SIG-M5 treated with dmso at 0.1 percent for 504 hours (cell line): ENCODE measurements around the gene PCDHA11.
"Not testable (repeated sequence)": the region's sequence is repeated elsewhere in the genome, so short reads cannot be mapped to it uniquely, and the experiment has no call there.

Experiments used
- DNase-seq: peaks from one replicate; lab custom pipeline; 2025; ENCODE audit not compliant: unreplicated experiment; lab: John Stamatoyannopoulos, UW

Gene PCDHA11

DNA sequence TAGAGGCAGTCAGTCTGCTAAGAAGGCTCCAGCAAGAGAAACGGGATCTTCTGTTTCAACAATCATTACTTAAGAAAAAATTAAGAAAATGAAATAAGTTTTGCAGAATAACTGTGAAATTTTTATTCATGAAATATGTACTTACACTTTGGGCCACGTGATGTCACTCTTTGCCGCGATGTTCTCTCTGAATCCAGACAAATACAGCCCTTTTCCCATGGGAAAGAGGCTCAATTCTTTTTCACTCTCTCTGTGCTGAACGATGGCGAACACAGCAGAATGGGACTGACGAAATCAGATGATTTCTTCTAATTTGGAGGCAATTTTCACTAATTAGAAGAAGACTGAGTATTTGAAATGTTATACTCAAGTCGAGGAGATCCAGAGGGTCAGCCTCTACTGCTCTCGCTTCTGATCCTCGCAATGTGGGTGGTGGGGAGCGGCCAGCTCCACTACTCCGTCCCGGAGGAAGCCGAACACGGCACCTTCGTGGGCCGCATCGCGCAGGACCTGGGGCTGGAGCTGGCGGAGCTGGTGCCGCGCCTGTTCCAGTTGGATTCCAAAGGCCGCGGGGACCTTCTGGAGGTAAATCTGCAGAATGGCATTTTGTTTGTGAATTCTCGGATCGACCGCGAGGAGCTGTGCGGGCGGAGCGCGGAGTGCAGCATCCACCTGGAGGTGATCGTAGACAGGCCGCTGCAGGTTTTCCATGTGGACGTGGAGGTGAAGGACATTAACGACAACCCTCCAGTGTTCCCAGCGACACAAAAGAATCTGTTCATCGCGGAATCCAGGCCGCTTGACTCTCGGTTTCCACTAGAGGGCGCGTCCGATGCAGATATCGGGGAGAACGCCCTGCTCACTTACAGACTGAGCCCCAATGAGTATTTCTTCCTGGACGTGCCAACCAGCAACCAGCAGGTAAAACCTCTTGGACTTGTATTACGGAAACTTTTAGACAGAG lies 20.3 kb upstream of the PCDHA11 start, which contains the start of gene PCDHA9:
Gene PCDHA9, plus strand, starts transcription at position 244 of the 964 bp plus-strand sequence. Its CDS starts 114 bp downstream, at position 358.
- DNase-seq = not testable (repeated sequence)

DNA sequence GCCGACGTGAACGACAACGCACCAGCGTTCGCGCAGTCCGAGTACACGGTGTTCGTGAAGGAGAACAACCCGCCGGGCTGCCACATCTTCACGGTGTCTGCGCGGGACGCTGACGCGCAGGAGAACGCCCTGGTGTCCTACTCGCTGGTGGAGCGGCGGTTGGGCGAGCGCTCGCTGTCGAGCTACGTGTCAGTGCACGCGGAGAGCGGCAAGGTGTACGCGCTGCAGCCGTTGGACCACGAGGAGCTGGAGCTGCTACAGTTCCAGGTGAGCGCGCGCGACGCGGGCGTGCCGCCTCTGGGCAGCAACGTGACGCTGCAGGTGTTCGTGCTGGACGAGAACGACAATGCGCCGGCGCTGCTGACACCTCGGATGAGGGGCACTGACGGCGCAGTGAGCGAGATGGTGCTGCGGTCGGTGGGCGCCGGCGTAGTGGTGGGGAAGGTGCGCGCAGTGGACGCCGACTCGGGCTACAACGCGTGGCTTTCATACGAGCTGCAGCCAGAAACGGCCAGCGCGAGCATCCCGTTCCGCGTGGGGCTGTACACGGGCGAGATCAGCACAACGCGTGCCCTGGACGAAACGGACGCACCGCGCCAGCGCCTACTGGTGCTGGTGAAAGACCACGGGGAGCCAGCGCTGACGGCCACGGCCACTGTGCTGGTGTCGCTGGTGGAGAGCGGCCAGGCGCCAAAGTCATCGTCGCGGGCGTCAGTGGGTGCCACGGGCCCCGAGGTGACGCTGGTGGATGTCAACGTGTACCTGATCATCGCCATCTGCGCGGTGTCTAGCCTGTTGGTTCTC lies 18.7 kb upstream of the PCDHA11 start:
- DNase-seq = not testable (repeated sequence)

DNA sequence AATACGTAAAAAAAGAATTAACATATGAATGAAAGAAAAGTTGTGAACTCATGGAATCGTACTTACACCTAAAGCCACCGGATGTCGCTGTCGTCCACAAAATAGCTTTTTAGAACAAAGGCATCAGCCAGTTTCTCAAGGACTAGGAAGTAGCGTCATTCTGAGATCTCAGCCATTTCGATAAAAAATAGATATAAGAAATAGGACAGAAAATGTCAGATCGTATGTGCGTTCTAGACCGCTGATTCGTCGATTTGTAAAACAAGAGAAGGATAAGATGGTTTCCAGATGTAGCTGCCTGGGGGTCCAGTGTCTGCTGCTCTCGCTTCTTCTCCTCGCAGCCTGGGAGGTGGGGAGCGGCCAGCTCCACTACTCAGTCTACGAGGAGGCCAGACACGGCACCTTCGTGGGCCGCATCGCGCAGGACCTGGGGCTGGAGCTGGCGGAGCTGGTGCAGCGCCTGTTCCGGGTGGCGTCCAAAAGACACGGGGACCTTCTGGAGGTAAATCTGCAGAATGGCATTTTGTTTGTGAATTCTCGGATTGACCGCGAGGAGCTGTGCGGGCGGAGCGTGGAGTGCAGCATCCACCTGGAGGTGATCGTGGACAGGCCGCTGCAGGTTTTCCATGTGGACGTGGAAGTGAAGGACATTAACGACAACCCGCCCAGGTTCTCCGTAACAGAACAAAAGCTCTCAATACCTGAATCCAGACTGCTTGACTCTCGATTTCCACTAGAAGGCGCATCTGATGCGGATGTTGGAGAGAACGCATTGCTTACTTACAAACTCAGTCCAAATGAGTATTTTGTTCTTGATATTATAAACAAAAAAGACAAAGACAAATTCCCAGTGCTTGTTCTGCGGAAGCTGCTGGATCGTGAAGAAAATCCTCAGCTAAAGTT lies 12.7 kb upstream of the PCDHA11 start, which contains the start of gene PCDHA10:
Gene PCDHA10, plus strand, starts transcription at position 126 of the 903 bp plus-strand sequence. Its CDS starts 152 bp downstream, at position 278.
- DNase-seq = no peak

DNA sequence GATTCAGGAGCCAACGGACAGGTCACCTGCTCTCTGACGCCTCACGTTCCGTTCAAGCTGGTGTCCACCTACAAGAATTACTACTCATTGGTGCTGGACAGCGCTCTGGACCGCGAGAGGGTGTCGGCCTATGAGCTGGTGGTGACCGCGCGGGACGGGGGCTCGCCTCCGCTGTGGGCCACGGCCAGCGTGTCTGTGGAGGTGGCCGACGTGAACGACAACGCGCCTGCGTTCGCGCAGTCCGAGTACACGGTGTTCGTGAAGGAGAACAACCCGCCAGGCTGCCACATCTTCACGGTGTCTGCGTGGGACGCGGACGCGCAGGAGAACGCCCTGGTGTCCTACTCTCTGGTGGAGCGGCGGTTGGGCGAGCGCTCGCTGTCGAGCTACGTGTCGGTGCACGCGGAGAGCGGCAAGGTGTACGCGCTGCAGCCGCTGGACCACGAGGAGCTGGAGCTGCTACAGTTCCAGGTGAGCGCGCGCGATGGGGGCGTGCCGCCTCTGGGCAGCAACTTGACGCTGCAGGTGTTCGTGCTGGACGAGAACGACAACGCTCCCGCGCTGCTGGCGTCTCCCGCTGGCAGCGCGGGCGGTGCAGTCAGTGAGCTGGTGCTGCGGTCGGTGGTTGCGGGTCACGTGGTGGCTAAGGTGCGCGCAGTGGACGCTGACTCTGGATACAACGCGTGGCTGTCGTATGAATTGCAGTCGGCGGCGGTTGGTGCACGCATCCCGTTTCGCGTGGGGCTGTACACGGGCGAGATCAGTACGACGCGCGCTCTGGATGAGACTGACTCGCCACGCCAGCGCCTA lies 11.4 kb upstream of the PCDHA11 start:
- DNase-seq = no peak

DNA sequence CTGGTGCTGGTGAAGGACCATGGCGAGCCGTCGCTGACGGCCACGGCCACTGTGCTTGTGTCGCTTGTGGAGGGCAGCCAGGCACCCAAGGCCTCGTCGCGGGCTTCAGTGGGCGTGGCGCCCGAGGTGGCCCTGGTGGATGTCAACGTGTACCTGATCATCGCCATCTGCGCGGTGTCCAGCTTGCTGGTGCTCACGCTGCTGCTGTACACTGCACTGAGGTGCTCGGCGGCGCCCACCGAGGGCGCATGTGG lies 10.8 kb upstream of the PCDHA11 start:
- no peak for DNase-seq

DNA sequence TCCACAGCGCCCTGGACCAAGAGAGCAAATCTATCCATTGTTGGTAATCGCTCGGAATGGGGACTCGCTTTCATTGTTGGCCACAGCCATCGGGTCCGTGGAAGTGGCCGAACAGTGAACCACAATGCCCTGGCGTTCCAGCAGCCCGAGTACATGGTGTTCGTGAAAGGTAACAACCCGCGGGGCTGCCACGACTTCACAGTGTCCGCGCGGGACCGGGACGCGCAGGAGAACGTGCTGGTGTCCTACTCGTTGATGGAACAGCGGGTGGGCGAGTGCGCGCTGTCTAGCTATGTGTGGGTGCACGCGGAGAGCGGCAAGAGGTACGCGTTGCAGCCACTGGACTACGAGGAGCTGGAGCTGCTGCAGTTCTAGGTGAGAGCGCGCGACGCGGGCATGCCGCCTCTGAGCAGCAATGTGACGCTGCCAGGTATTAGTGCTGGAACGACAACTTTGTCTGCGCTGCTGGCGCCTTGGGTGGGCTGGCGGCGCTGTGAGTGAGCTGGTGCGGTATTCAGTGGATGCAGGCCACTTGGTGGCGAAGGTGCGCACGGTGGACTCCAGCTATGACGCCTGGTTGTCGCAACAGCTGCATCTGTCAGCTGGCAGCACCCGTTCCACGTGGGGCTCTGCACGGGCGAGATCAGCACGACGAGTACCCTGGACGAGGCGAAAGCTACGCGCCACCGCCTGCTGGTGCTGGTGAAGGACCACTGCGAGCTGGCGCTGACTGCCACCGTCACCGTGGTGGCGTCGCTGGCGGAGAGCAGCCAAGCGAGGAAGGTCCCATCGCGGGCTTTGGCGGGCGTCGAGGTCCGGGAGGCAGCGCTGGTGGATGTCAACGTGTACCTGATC lies 6.1 kb upstream of the PCDHA11 start:
- no peak for DNase-seq

DNA sequence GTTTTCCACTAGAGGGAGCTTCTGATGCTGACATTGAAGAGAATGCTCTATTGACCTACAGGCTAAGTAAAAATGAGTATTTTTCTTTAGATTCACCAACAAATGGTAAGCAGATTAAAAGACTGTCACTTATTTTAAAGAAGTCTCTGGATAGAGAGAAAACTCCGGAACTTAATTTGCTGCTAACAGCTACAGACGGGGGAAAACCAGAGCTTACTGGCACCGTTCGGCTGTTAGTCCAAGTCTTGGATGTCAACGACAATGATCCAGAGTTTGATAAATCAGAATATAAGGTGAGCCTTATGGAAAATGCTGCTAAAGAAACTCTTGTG lies 764 bp downstream of the PCDHA11 start:
- no peak for DNase-seq

DNA sequence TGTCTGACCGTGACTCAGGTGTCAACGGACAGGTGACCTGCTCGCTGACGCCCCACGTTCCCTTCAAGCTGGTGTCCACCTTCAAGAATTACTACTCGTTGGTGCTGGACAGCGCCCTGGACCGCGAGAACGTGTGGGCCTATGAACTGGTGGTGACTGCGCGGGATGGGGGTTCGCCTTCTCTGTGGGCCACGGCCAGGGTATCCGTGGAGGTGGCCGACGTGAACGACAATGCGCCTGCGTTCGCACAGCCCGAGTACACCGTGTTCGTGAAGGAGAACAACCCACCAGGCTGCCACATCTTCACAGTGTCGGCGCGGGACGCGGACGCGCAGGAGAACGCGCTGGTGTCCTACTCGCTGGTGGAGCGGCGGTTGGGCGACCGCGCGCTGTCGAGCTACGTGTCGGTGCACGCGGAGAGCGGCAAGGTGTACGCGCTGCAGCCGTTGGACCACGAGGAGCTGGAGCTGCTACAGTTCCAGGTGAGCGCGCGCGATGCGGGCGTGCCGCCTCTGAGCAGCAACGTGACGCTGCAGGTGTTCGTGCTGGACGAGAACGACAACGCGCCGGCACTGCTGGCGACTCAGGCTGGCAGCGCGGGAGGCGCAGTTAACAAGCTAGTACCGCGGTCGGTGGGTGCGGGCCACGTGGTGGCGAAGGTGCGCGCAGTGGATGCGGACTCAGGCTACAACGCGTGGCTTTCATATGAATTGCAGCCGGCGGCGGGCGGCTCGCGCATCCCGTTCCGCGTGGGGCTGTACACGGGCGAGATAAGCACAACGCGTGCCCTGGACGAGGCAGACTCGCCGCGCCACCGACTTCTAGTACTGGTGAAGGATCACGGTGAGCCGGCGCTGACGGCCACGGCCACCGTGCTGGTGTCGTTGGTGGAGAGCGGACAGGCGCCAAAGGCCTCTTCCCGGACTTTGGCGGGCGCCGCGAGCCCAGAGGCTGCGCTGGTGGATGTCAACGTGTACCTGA lies 1.8 kb downstream of the PCDHA11 start:
- no peak for DNase-seq

DNA sequence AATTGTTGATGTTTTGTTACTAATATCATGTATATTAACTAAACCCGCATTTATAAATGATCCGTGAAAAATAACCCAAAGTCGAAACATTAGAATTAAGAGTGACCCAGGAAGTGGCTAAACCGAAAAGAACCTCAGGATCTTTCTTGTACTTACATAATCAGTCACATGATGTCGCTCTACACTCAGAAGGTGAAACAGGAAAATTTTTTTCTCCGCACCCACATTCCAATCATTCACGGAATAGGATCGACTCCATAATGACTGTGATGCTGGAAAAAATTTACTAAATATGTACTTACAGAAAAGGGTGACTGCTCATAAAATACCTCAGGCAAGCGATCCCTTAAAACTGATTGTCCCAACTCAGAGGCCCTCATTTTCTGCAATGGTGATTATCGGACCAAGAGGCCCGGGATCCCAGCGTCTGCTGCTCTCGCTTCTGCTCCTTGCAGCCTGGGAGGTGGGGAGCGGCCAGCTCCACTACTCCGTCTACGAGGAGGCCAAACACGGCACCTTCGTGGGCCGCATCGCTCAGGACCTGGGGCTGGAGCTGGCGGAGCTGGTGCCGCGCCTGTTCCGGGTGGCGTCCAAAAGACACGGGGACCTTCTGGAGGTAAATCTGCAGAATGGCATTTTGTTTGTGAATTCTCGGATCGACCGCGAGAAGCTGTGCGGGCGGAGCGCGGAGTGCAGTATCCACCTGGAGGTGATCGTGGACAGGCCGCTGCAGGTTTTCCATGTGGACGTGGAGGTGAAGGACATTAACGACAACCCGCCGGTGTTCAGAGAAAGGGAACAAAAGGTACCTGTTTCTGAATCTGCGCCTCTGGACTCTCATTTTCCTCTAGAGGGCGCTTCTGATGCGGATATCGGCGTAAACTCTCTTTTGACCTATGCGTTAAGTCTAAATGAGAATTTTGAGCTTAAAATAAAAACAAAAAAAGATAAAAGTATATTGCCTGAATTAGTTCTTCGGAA lies 6.6 kb downstream of the PCDHA11 start, which contains the start of gene PCDHA12:
Gene PCDHA12, plus strand, starts transcription at position 224 of the 981 bp plus-strand sequence. Its CDS starts 165 bp downstream, at position 389.
- no peak for DNase-seq

DNA sequence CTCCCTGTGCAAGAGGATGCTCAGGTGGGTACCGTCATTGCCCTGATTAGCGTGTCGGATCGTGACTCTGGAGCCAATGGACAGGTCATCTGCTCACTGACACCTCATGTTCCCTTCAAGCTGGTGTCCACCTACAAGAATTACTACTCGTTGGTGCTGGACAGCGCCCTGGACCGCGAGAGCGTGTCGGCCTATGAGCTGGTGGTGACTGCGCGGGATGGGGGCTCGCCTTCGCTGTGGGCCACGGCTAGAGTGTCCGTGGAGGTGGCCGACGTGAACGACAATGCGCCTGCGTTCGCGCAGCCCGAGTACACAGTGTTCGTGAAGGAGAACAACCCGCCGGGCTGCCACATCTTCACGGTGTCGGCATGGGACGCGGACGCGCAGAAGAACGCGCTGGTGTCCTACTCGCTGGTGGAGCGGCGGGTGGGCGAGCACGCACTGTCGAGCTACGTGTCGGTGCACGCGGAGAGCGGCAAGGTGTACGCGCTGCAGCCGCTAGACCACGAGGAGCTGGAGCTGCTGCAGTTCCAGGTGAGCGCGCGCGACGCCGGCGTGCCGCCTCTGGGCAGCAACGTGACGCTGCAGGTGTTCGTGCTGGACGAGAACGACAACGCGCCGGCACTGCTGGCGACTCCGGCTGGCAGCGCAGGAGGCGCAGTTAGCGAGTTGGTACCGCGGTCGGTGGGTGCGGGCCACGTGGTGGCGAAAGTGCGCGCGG lies 7.9 kb downstream of the PCDHA11 start:
- DNase-seq = not testable (repeated sequence)

DNA sequence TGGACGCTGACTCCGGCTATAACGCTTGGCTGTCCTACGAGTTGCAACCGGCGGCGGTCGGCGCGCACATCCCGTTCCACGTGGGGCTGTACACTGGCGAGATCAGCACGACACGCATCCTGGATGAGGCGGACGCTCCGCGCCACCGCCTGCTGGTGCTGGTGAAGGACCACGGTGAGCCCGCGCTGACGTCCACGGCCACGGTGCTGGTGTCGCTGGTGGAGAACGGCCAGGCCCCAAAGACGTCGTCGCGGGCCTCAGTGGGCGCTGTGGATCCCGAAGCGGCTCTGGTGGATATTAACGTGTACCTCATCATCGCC lies 8.5 kb downstream of the PCDHA11 start:
- DNase-seq = no peak

DNA sequence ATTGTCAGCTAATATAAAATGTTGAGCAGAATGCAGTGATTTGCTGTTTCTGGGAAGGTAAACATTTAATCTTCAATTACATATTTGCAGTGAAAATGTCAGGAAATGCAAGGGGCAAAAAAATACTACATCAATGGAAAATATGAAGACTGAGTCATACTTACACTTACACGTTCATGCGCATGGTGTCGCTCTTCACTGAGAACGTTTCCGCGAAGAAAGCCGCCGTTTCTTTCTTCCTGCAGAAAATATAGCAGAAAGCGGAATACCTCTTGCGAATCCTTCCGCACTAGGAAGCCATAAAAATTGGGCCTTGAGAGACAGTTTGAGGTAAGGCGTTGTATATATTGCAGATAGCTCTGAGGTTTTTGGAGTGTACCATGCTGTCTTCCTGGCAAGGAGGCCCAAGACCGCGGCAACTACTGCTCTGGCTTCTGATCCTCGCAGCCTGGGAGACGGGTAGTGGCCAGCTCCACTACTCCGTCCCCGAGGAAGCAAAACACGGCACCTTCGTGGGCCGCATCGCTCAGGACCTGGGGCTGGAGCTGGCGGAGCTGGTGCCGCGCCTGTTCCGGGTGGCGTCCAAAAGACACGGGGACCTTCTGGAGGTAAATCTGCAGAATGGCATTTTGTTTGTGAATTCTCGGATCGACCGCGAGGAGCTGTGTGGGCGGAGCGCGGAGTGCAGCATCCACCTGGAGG lies 13.3 kb downstream of the PCDHA11 start, which contains the start of gene PCDHA13:
Gene PCDHA13, plus strand, starts transcription at position 236 of the 702 bp plus-strand sequence. Its CDS starts 145 bp downstream, at position 381.
- DNase-seq = no peak

DNA sequence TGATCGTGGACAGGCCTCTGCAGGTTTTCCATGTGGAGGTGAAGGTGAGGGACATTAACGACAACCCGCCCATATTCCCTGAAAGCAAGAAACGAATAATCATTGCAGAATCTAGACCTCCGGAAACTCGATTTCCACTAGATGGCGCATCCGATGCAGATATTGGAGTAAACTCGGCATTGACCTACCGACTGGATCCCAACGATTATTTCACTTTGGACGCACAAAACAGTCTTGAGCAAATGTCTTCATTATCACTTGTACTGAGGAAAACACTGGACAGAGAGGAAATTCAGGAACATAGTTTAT lies 13.8 kb downstream of the PCDHA11 start:
- DNase-seq = no peak

DNA sequence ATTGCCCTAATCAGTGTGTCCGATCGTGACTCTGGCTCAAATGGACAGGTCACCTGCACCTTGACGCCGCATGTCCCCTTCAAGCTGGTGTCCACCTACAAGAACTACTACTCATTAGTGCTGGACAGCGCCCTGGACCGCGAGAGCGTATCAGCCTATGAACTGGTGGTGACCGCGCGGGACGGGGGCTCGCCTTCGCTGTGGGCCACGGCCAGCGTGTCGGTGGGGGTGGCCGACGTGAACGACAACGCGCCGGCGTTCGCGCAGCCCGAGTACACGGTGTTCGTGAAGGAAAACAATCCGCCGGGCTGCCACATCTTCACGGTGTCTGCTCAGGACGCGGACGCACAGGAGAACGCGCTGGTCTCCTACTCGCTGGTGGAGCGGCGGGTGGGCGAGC lies 14.6 kb downstream of the PCDHA11 start:
- DNase-seq = no peak

DNA sequence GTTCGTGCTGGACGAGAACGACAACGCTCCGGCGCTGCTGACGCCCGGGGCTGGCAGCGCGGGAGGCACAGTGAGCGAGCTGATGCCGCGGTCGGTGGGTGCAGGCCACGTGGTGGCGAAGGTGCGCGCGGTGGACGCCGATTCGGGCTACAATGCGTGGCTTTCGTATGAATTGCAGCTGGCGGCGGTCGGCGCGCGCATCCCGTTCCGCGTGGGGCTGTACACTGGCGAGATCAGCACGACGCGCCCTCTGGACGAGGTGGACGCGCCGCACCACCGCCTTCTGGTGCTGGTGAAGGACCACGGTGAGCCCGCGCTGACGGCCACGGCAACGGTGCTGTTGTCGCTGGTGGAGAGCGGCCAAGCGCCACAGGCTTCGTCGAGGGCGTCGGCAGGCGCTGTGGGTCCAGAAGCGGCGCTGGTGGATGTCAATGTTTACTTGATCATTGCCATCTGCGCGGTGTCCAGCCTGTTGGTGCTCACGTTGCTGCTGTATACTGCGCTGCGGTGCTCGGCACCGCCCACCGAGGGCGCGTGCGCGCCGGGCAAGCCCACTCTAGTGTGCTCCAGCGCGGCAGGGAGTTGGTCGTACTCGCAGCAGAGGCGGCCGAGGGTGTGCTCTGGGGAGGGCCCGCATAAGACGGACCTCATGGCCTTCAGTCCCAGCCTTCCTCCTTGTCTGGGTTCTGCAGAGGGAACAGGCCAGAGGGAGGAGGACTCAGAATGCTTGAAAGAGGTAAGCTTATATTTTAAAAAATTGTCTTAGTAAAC lies 15.4 kb downstream of the PCDHA11 start:
- DNase-seq = no peak
